HepG2 (cell line): Measurements from ENCODE around the gene DNAAF3. TPM values are rescaled to one million over a fixed set of nuclear protein-coding genes. Genes with fewer than 3 reads are reported as not detected.

Experiments used
- ASH2L ChIP-seq: fragments of 300-600, 200-600 bp; sonication (generic); IDR thresholded peaks from 2 replicates; pipeline ENCODE4 v1.7.0; 2017; ENCODE audit warnings: low read depth, mild to moderate bottlenecking, moderate library complexity, mixed read lengths, low read length; ENCODE audit not compliant: insufficient read length
- CEBPB ChIP-seq: IDR thresholded peaks from 2 replicates; pipeline ENCODE4 v1.6.1; 2011; ENCODE audit warnings: low read depth, low read length, improper control_type of control experiment, borderline replicate concordance
- CHD4 ChIP-seq: fragments of 200-600 bp; sonication (generic); IDR thresholded peaks from 2 replicates; pipeline ENCODE4 v1.7.0; 2017; ENCODE audit warnings: mild to moderate bottlenecking, low read length, borderline replicate concordance
- CREM ChIP-seq, 2 experiments: sonication (generic) in 1 of 2; formaldehyde crosslinking in 1 of 2; IDR thresholded peaks; 2 replicates each; pipeline versions ENCODE4 v1.4.0 to v1.6.1; 2016 to 2020; ENCODE audit warnings: antibody characterized with exemption in 1 of 2, mild to moderate bottlenecking in 1 of 2, missing genetic modification reagents in 1 of 2
- DNMT1 ChIP-seq: sonication (generic); formaldehyde crosslinking; IDR thresholded peaks from 2 replicates; pipeline ENCODE4 v1.5.1; 2020; ENCODE audit warnings: mild to moderate bottlenecking, missing genetic modification reagents
- DNMT3B ChIP-seq: conservative IDR thresholded peaks from 2 replicates; pipeline ENCODE4 v1.6.1; 2016; ENCODE audit warnings: missing biosample characterization, control low read depth
- KDM3A ChIP-seq: IDR thresholded peaks from 2 replicates; pipeline ENCODE4 v1.6.1; 2018; ENCODE audit warnings: low read depth, missing compliant biosample characterization
- MXI1 ChIP-seq: IDR thresholded peaks from 3 replicates; pipeline ENCODE4 v1.6.1; 2012; ENCODE audit warnings: low read depth, low read length, inconsistent platforms, borderline replicate concordance
- NFIC ChIP-seq: IDR thresholded peaks from 2 replicates; pipeline ENCODE4 v1.6.1; 2012; ENCODE audit warnings: mild to moderate bottlenecking, low read length, inconsistent platforms
- POLR2G ChIP-seq: fragments of 200-400 bp; formaldehyde crosslinking; IDR thresholded peaks from 2 replicates; pipeline ENCODE4 v1.6.1; 2018; ENCODE audit warnings: mild to moderate bottlenecking, low read depth, low read length, moderate library complexity
- RAD21 ChIP-seq: fragments of 450-650 bp; formaldehyde crosslinking; IDR thresholded peaks from 2 replicates; pipeline ENCODE4 v1.5.0; 2020; ENCODE audit warnings: mild to moderate bottlenecking
- SUZ12 ChIP-seq: fragments of 150-350 bp; IDR thresholded peaks from 2 replicates; pipeline ENCODE4 v1.6.1; 2014; ENCODE audit warnings: low read depth, low read length
- ZMAT3 ChIP-seq: sonication (generic); formaldehyde crosslinking; conservative IDR thresholded peaks from 2 replicates; pipeline ENCODE4 v1.7.0; 2021; ENCODE audit warnings: missing genetic modification reagents
- ZMYM2 ChIP-seq: sonication (generic); formaldehyde crosslinking; IDR thresholded peaks from 2 replicates; pipeline ENCODE4 v1.8.0; 2022; ENCODE audit warnings: mild to moderate bottlenecking, missing genetic modification reagents
- ZNF10 ChIP-seq: sonication (generic); formaldehyde crosslinking; IDR thresholded peaks from 2 replicates; pipeline ENCODE4 v1.4.0; 2020; ENCODE audit warnings: mild to moderate bottlenecking, low read depth, missing genetic modification reagents, borderline replicate concordance
- ZNF773 ChIP-seq: sonication (generic); formaldehyde crosslinking; IDR thresholded peaks from 2 replicates; pipeline ENCODE4 v1.4.0; 2020; ENCODE audit warnings: missing genetic modification reagents, borderline replicate concordance
- ZSCAN25 ChIP-seq: sonication (generic); formaldehyde crosslinking; IDR thresholded peaks from 2 replicates; pipeline ENCODE4 v1.8.0; 2022; ENCODE audit warnings: mild to moderate bottlenecking, missing genetic modification reagents
- polyA plus RNA-seq, 8 experiments: library from polyadenylated mRNA; depleted of rRNA in 3 of 8; stranded (reverse) in 7 of 8; unstranded in 1 of 8; fragments of >200 nt; fragmentation: Illumina TruSeq in 4 of 8; extraction: Trizol in 4 of 8; gene quantifications; 2 replicates each; pipeline versions ENCODE4 v1.2.1 to v1.2.3, GENCODE V29; 2011 to 2016; ENCODE audit warnings: low read depth in 4 of 8, missing spikeins in 1 of 8, mixed read lengths in 1 of 8; ENCODE audit not compliant: insufficient read depth in 1 of 8
- total RNA-seq, 5 experiments: library from RNA; depleted of rRNA; stranded (reverse); fragments of >200 nt; fragmentation: Illumina TruSeq; extraction: Trizol; gene quantifications; 2 replicates each; pipeline ENCODE4 v1.2.3, GENCODE V29; 2016; ENCODE audit warnings: low read depth in 1 of 5
- TF ChIP-seq, protein P1 (sequence below): IDR thresholded peaks from 2 replicates; pipeline ENCODE4 v1.6.1; 2012; ENCODE audit warnings: low read length, improper control_type of control experiment
- TF ChIP-seq, protein P2 (sequence below): sonication (generic); formaldehyde crosslinking; IDR thresholded peaks from 2 replicates; pipeline ENCODE4 v1.5.0; 2020; ENCODE audit warnings: mild to moderate bottlenecking, missing genetic modification reagents
- TF ChIP-seq, protein P3 (sequence below): sonication (generic); formaldehyde crosslinking; IDR thresholded peaks from 2 replicates; pipeline ENCODE4 v1.8.0; 2022; ENCODE audit warnings: mild to moderate bottlenecking, missing genetic modification reagents, borderline replicate concordance
- TF ChIP-seq, protein P4 (sequence below): sonication (generic); formaldehyde crosslinking; IDR thresholded peaks from 2 replicates; pipeline ENCODE4 v1.4.0; 2020; ENCODE audit warnings: mild to moderate bottlenecking, missing genetic modification reagents

Gene DNAAF3
- total and polyA plus RNA-seq, 2 of the 13 experiments (the other 11 are each of a cell fraction or from before 2014, with no cell fraction given), result 0.30 to 0.40 TPM

DNA sequence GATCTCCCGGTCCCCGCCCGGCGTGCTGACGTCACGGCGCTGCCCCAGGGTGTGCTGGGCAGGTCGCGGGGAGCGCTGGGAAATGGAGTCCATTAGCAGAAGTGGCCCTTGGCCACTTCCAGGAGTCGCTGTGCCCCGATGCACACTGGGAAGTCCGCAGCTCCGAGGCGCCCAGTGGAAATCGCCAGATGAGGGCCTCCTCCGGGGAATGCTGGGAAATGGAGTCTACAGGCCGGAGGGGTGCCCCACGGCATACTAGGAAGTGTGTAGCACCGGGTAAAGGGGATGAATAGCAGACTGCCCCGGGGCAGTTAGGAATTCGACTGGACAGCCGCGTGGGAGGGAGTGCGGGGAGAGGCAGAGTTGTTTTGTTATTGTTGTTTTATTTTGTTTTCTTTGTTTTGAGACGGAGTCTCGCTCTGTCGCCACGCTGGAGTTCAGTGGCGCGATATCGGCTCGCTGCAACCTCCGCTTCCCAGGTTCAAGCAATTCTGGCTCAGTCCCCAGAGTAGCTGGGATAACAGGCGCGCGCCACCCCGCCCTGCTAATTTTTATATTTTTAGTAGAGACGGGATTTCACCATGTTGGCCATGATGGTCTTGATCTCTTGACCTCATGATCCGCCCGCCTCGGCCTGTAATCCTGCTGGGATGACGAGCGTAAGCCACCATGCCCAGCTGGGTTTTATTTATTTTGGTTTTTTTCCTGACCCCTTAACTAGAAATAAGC is 48.6 kb downstream of the DNAAF3 start (continued):
- TF ChIP-seq DNMT1, result no peak
- no peak for TF ChIP-seq NFIC
- no peak for TF ChIP-seq KDM3A
- TF ChIP-seq MXI1, result peak; percentile 76; the same call in 1 of the 3 replicates
- TF ChIP-seq CHD4, result no peak
- no peak for TF ChIP-seq ZSCAN25
- TF ChIP-seq, protein P1, sequence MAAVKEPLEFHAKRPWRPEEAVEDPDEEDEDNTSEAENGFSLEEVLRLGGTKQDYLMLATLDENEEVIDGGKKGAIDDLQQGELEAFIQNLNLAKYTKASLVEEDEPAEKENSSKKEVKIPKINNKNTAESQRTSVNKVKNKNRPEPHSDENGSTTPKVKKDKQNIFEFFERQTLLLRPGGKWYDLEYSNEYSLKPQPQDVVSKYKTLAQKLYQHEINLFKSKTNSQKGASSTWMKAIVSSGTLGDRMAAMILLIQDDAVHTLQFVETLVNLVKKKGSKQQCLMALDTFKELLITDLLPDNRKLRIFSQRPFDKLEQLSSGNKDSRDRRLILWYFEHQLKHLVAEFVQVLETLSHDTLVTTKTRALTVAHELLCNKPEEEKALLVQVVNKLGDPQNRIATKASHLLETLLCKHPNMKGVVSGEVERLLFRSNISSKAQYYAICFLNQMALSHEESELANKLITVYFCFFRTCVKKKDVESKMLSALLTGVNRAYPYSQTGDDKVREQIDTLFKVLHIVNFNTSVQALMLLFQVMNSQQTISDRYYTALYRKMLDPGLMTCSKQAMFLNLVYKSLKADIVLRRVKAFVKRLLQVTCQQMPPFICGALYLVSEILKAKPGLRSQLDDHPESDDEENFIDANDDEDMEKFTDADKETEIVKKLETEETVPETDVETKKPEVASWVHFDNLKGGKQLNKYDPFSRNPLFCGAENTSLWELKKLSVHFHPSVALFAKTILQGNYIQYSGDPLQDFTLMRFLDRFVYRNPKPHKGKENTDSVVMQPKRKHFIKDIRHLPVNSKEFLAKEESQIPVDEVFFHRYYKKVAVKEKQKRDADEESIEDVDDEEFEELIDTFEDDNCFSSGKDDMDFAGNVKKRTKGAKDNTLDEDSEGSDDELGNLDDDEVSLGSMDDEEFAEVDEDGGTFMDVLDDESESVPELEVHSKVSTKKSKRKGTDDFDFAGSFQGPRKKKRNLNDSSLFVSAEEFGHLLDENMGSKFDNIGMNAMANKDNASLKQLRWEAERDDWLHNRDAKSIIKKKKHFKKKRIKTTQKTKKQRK, result no peak
- TF ChIP-seq, protein P2, sequence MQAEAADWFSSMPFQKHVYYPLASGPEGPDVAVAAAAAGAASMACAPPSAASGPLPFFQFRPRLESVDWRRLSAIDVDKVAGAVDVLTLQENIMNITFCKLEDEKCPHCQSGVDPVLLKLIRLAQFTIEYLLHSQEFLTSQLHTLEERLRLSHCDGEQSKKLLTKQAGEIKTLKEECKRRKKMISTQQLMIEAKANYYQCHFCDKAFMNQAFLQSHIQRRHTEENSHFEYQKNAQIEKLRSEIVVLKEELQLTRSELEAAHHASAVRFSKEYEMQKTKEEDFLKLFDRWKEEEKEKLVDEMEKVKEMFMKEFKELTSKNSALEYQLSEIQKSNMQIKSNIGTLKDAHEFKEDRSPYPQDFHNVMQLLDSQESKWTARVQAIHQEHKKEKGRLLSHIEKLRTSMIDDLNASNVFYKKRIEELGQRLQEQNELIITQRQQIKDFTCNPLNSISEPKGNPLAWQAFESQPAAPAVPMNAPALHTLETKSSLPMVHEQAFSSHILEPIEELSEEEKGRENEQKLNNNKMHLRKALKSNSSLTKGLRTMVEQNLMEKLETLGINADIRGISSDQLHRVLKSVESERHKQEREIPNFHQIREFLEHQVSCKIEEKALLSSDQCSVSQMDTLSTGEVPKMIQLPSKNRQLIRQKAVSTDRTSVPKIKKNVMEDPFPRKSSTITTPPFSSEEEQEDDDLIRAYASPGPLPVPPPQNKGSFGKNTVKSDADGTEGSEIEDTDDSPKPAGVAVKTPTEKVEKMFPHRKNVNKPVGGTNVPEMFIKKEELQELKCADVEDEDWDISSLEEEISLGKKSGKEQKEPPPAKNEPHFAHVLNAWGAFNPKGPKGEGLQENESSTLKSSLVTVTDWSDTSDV, result no peak
- no peak for TF ChIP-seq ZNF10 (CRISPR knock-in tag)
- TF ChIP-seq ASH2L, result peak; percentile 28
- TF ChIP-seq, protein P3, sequence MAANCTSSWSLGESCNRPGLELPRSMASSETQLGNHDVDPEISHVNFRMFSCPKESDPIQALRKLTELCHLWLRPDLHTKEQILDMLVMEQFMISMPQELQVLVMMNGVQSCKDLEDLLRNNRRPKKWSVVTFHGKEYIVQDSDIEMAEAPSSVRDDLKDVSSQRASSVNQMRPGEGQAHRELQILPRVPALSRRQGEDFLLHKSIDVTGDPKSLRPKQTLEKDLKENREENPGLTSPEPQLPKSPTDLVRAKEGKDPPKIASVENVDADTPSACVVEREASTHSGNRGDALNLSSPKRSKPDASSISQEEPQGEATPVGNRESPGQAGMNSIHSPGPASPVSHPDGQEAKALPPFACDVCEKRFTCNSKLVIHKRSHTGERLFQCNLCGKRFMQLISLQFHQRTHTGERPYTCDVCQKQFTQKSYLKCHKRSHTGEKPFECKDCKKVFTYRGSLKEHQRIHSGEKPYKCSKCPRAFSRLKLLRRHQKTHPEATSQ (CRISPR knock-in tag), result no peak
- peak; percentile 87 for TF ChIP-seq SUZ12
- no peak for TF ChIP-seq ZNF773 (CRISPR knock-in tag)
- no peak for TF ChIP-seq ZMAT3
- no peak for TF ChIP-seq CEBPB
- TF ChIP-seq, protein P4, sequence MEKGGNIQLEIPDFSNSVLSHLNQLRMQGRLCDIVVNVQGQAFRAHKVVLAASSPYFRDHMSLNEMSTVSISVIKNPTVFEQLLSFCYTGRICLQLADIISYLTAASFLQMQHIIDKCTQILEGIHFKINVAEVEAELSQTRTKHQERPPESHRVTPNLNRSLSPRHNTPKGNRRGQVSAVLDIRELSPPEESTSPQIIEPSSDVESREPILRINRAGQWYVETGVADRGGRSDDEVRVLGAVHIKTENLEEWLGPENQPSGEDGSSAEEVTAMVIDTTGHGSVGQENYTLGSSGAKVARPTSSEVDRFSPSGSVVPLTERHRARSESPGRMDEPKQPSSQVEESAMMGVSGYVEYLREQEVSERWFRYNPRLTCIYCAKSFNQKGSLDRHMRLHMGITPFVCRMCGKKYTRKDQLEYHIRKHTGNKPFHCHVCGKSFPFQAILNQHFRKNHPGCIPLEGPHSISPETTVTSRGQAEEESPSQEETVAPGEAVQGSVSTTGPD (CRISPR knock-in tag), result no peak
- no peak for TF ChIP-seq RAD21
- no peak for TF ChIP-seq DNMT3B (CRISPR knock-in tag)
- no peak for TF ChIP-seq ZMYM2 (CRISPR knock-in tag)
- TF ChIP-seq POLR2G, result peak; percentile 81
- TF ChIP-seq CREM (IDR thresholded peaks at IDR 0.05), result peak; percentile 97
- peak; percentile 53; the same call in 1 of the 2 replicates for TF ChIP-seq CREM (CRISPR knock-in tag; IDR thresholded peaks at IDR 0.05)
